WTC11 (cell line): Measurements from ENCODE around the gene SLC25A21. TPM values are rescaled to one million over a fixed set of nuclear protein-coding genes. Genes with fewer than 3 reads are reported as not detected.

ENCODE experiments used
- ATAC-seq: fragments of 200-7000 bp; cut with Tn5 transposase; 2 replicates; pipeline ENCODE4 v1.10.0; 2021; ENCODE audit warnings: mild to moderate bottlenecking, moderate library complexity
- CTCF ChIA-PET: fragments of 300-600 bp; sonication (Branson Sonifier 250); formaldehyde crosslinking; loops from one replicate; lab custom pipeline; 2021; ENCODE audit warnings: antibody characterized with exemption; lab: Charles Lee
- POLR2A ChIA-PET: fragments of 350-600 bp; sonication (Branson Sonifier 250); formaldehyde crosslinking; loops from one replicate; lab custom pipeline; 2021; ENCODE audit warnings: antibody characterized with exemption; lab: Charles Lee
- DNase-seq: peaks from one replicate; pipeline ENCODE4 v3.0.0; 2021; ENCODE audit warnings: low spot score
- H3K27ac Mint-ChIP-seq: 2 replicates; pipeline ENCODE4 v1.8.0; 2021; ENCODE audit warnings: mixed read lengths
- H3K27me3 Mint-ChIP-seq: 2 replicates; pipeline ENCODE4 v1.8.0; 2021; ENCODE audit warnings: low read depth, mild to moderate bottlenecking, moderate library complexity, mixed read lengths
- H3K36me3 Mint-ChIP-seq: 2 replicates; pipeline ENCODE4 v1.8.0; 2021; ENCODE audit warnings: mixed read lengths
- H3K4me1 Mint-ChIP-seq: 2 replicates; pipeline ENCODE4 v1.8.0; 2022; ENCODE audit warnings: mixed read lengths
- H3K4me3 Mint-ChIP-seq: 2 replicates; pipeline ENCODE4 v1.8.0; 2021; ENCODE audit warnings: mild to moderate bottlenecking, moderate library complexity, mixed read lengths
- H3K9me3 Mint-ChIP-seq: 2 replicates; pipeline ENCODE4 v1.8.0; 2021; ENCODE audit warnings: mixed read lengths
- EMX1 ChIP-seq: fragments of 250-450 bp; sonication (Bioruptor Pico); IDR thresholded peaks from 2 replicates; pipeline ENCODE4 v1.8.0; 2021; ENCODE audit warnings: mild to moderate bottlenecking
- FOXJ3 ChIP-seq: sonication (generic); formaldehyde crosslinking; IDR thresholded peaks from 2 replicates; pipeline ENCODE4 v1.9.0; 2021; ENCODE audit warnings: missing genetic modification reagents, mild to moderate bottlenecking, borderline replicate concordance
- GRHL2 ChIP-seq: fragments of 250-450 bp; sonication (Bioruptor Pico); IDR thresholded peaks from 2 replicates; pipeline ENCODE4 v1.8.0; 2022; ENCODE audit warnings: mild to moderate bottlenecking, moderate library complexity; ENCODE audit not compliant: insufficient replicate concordance, severe bottlenecking
- NFATC4 ChIP-seq: fragments of 250-450 bp; sonication (Bioruptor Pico); IDR thresholded peaks from 2 replicates; pipeline ENCODE4 v1.9.0; 2021; ENCODE audit warnings: mild to moderate bottlenecking
- NFE2L1 ChIP-seq: sonication (generic); formaldehyde crosslinking; IDR thresholded peaks from 2 replicates; pipeline ENCODE4 v1.8.1; 2023; ENCODE audit warnings: missing genetic modification reagents
- NR1H2 ChIP-seq: sonication (generic); formaldehyde crosslinking; IDR thresholded peaks from 2 replicates; pipeline ENCODE4 v1.9.0; 2021; ENCODE audit warnings: mild to moderate bottlenecking, moderate library complexity, missing genetic modification reagents
- NR3C1 ChIP-seq: sonication (generic); formaldehyde crosslinking; conservative IDR thresholded peaks from 2 replicates; pipeline ENCODE4 v1.8.1; 2023; ENCODE audit warnings: low read depth, mild to moderate bottlenecking, missing genetic modification reagents
- PRRX2 ChIP-seq: fragments of 250-450 bp; sonication (Bioruptor Pico); IDR thresholded peaks from 2 replicates; pipeline ENCODE4 v1.8.0; 2021; ENCODE audit warnings: mild to moderate bottlenecking
- SMAD3 ChIP-seq: sonication (generic); formaldehyde crosslinking; IDR thresholded peaks from 2 replicates; pipeline ENCODE4 v1.8.0; 2022; ENCODE audit warnings: missing genetic modification reagents, mild to moderate bottlenecking, borderline replicate concordance
- SMAD4 ChIP-seq: sonication (generic); formaldehyde crosslinking; IDR thresholded peaks from 2 replicates; pipeline ENCODE4 v1.8.0; 2022; ENCODE audit warnings: mild to moderate bottlenecking, missing genetic modification reagents
- SP1 ChIP-seq: sonication (generic); formaldehyde crosslinking; conservative IDR thresholded peaks from 2 replicates; pipeline ENCODE4 v1.8.1; 2022; ENCODE audit warnings: missing genetic modification reagents
- TEAD4 ChIP-seq: sonication (generic); formaldehyde crosslinking; IDR thresholded peaks from 2 replicates; pipeline ENCODE4 v1.8.0; 2022; ENCODE audit warnings: mild to moderate bottlenecking, missing genetic modification reagents
- ZNF232 ChIP-seq: sonication (generic); formaldehyde crosslinking; IDR thresholded peaks from 2 replicates; pipeline ENCODE4 v1.8.0; 2022; ENCODE audit warnings: mild to moderate bottlenecking, missing genetic modification reagents
- ZNF317 ChIP-seq: sonication (generic); formaldehyde crosslinking; IDR thresholded peaks from 2 replicates; pipeline ENCODE4 v1.8.1; 2023; ENCODE audit warnings: low read depth, mild to moderate bottlenecking, moderate library complexity, missing genetic modification reagents, borderline replicate concordance
- ZNF423 ChIP-seq: fragments of 250-450 bp; sonication (Bioruptor Pico); IDR thresholded peaks from 2 replicates; pipeline ENCODE4 v2.1.2; 2022; ENCODE audit warnings: mild to moderate bottlenecking, moderate library complexity
- total RNA-seq: library from RNA; stranded (reverse); gene quantifications from 3 replicates; pipeline ENCODE4 v1.2.3, GENCODE V29; 2021
- TF ChIP-seq, protein P1 (sequence below): sonication (generic); formaldehyde crosslinking; IDR thresholded peaks from 2 replicates; pipeline ENCODE4 v1.8.0; 2023; ENCODE audit warnings: missing genetic modification reagents, mild to moderate bottlenecking, borderline replicate concordance
- TF ChIP-seq, protein P2 (sequence below): fragments of 250-450 bp; sonication (Bioruptor Pico); IDR thresholded peaks from 2 replicates; pipeline ENCODE4 v1.9.0; 2021; ENCODE audit warnings: mild to moderate bottlenecking, borderline replicate concordance
- TF ChIP-seq, protein P3 (sequence below): sonication (generic); formaldehyde crosslinking; IDR thresholded peaks from 2 replicates; pipeline ENCODE4 v1.8.1; 2023; ENCODE audit warnings: mild to moderate bottlenecking, missing genetic modification reagents, moderate library complexity
- TF ChIP-seq, protein P4 (sequence below): sonication (generic); formaldehyde crosslinking; IDR thresholded peaks from 2 replicates; pipeline ENCODE4 v1.8.0; 2022; ENCODE audit warnings: mild to moderate bottlenecking, missing genetic modification reagents
- TF ChIP-seq, protein P5 (sequence below): sonication (generic); formaldehyde crosslinking; IDR thresholded peaks from 2 replicates; pipeline ENCODE4 v1.8.0; 2023; ENCODE audit warnings: missing genetic modification reagents
- TF ChIP-seq, protein P6 (sequence below): fragments of 250-450 bp; sonication (Bioruptor Pico); IDR thresholded peaks from 2 replicates; pipeline ENCODE4 v2.1.2; 2022; ENCODE audit warnings: mild to moderate bottlenecking, moderate library complexity

SLC25A21 gene
- total RNA-seq, 1 experiment from 2014 or later = 8.2 TPM

DNA sequence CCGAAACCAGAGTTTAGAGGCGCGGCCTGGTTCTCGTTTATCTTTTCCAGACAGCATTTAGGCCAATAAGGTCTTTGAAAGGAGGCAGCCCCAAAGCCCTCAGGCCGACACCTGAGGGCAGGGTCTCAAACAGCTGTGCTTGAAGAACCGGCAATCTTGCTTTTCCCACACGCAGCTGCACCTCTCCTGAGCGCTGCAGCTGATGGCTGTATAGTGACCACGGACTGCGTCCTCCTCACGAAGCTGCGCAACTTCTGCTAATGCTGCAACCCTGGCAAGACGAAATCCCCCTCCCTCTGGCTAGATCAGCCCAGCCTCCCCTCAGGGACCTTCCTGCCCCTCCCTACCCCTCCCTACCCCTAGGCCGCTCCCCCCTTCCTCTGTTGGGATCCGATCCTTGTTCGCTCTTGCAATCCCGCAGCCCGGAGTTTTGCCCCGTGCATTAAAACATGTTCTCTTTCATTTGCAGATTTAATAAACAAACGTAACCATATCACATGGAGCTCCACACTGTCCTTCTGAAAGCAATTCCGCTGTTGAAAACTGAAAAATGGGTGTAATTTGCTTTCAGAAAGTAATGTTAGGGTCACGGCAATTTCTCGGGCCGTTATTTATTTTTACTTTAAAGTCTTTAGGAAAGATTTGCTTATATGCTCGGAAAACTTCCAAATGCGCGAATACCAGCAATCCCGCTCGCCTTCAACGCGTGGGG is 515.6 kb downstream of the SLC25A21 start:
- DNase-seq = peak; percentile 45
- H3K27me3 Mint-ChIP-seq = peaks cover 100% of the 10 kb centered on the region
- peaks cover 53% of the 10 kb centered on the region for H3K4me1 Mint-ChIP-seq
- peak overlapping the region; percentile 55 for H3K4me3 Mint-ChIP-seq
- ATAC-seq = no peak
- H3K36me3 Mint-ChIP-seq = no peaks in the 10 kb centered on the region
- H3K9me3 Mint-ChIP-seq = no peaks in the 10 kb centered on the region
- ChIA-PET CTCF (interaction anchor here (0.9 to 6.4 kb wide), 29 partner anchors 9 to 934 kb away, joined by 3 to 44 read pairs (median 5); partner anchors contain the start of gene NKX2-8), POLR2A (no interaction called here)
- TF ChIP-seq SMAD4 (no peak), ZNF423 (CRISPR knock-in tag) (no peak), SP1 (CRISPR knock-in tag) (no peak)
- TF ChIP-seq, protein P1, sequence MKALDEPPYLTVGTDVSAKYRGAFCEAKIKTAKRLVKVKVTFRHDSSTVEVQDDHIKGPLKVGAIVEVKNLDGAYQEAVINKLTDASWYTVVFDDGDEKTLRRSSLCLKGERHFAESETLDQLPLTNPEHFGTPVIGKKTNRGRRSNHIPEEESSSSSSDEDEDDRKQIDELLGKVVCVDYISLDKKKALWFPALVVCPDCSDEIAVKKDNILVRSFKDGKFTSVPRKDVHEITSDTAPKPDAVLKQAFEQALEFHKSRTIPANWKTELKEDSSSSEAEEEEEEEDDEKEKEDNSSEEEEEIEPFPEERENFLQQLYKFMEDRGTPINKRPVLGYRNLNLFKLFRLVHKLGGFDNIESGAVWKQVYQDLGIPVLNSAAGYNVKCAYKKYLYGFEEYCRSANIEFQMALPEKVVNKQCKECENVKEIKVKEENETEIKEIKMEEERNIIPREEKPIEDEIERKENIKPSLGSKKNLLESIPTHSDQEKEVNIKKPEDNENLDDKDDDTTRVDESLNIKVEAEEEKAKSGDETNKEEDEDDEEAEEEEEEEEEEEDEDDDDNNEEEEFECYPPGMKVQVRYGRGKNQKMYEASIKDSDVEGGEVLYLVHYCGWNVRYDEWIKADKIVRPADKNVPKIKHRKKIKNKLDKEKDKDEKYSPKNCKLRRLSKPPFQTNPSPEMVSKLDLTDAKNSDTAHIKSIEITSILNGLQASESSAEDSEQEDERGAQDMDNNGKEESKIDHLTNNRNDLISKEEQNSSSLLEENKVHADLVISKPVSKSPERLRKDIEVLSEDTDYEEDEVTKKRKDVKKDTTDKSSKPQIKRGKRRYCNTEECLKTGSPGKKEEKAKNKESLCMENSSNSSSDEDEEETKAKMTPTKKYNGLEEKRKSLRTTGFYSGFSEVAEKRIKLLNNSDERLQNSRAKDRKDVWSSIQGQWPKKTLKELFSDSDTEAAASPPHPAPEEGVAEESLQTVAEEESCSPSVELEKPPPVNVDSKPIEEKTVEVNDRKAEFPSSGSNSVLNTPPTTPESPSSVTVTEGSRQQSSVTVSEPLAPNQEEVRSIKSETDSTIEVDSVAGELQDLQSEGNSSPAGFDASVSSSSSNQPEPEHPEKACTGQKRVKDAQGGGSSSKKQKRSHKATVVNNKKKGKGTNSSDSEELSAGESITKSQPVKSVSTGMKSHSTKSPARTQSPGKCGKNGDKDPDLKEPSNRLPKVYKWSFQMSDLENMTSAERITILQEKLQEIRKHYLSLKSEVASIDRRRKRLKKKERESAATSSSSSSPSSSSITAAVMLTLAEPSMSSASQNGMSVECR = no peak
- TF ChIP-seq, protein P2, sequence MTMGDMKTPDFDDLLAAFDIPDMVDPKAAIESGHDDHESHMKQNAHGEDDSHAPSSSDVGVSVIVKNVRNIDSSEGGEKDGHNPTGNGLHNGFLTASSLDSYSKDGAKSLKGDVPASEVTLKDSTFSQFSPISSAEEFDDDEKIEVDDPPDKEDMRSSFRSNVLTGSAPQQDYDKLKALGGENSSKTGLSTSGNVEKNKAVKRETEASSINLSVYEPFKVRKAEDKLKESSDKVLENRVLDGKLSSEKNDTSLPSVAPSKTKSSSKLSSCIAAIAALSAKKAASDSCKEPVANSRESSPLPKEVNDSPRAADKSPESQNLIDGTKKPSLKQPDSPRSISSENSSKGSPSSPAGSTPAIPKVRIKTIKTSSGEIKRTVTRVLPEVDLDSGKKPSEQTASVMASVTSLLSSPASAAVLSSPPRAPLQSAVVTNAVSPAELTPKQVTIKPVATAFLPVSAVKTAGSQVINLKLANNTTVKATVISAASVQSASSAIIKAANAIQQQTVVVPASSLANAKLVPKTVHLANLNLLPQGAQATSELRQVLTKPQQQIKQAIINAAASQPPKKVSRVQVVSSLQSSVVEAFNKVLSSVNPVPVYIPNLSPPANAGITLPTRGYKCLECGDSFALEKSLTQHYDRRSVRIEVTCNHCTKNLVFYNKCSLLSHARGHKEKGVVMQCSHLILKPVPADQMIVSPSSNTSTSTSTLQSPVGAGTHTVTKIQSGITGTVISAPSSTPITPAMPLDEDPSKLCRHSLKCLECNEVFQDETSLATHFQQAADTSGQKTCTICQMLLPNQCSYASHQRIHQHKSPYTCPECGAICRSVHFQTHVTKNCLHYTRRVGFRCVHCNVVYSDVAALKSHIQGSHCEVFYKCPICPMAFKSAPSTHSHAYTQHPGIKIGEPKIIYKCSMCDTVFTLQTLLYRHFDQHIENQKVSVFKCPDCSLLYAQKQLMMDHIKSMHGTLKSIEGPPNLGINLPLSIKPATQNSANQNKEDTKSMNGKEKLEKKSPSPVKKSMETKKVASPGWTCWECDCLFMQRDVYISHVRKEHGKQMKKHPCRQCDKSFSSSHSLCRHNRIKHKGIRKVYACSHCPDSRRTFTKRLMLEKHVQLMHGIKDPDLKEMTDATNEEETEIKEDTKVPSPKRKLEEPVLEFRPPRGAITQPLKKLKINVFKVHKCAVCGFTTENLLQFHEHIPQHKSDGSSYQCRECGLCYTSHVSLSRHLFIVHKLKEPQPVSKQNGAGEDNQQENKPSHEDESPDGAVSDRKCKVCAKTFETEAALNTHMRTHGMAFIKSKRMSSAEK (CRISPR knock-in tag) = no peak
- H3K27ac Mint-ChIP-seq = no peak overlapping the region

DNA sequence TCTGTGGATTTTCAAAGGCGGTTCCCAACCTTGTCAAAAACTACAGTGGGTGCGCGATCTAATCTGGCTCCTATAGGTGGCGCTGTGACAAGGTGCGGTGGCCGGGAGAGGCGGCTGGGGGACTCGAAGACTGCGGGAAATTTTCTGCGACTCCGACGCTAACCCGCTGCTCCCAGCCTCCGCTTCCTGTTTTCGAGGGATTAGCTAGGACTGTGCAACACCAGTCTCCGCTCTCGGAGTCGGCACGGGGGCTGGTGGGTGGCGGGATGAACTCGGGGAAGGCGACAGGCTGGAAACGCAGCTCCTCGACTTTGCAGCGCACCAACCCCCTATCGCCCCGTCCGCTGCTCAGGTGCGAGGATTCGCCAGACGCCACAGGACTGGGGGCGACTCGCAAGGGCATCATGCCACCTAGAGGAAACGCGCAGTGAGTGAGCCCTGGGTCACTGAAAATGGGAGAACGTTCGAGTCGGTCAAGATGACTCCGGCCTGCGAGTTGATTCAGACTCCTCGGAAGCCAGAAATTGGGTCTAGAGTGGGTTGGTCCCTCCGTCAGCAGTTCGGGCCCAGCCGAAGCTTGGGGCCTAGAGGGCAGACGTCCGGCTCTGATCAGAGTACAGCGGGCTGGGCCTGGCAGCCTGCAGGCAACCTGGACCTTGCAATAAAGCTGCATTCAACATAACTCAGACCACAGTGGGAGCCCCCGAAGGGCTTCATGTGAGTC is 516.3 kb downstream of the SLC25A21 start:
- H3K27me3 Mint-ChIP-seq = peaks cover 100% of the 10 kb centered on the region
- ChIA-PET CTCF (interaction anchor here (0.9 to 6.4 kb wide), 34 partner anchors 8 to 929 kb away, joined by 3 to 44 read pairs (median 4); partner anchors contain the start of gene NKX2-8), POLR2A (no interaction called here)
- H3K4me1 Mint-ChIP-seq = peaks cover 48% of the 10 kb centered on the region
- H3K9me3 Mint-ChIP-seq = no peaks in the 10 kb centered on the region
- no peaks in the 10 kb centered on the region for H3K36me3 Mint-ChIP-seq
- DNase-seq (peak; percentile 84), ATAC-seq (peak; percentile 43)
- no peak overlapping the region for H3K27ac Mint-ChIP-seq
- H3K4me3 Mint-ChIP-seq = peak overlapping the region; percentile 55
- TF ChIP-seq ZNF317 (CRISPR knock-in tag) (no peak), NR1H2 (CRISPR knock-in tag) (no peak), SMAD3 (no peak), FOXJ3 (CRISPR knock-in tag) (no peak), PRRX2 (CRISPR knock-in tag) (no peak), GRHL2 (CRISPR knock-in tag) (no peak), TEAD4 (CRISPR knock-in tag) (no peak), ZNF232 (CRISPR knock-in tag) (no peak), NFE2L1 (CRISPR knock-in tag) (0 out of 2 replicates have a peak, but pooled peaks have one; percentile 35), NFATC4 (CRISPR knock-in tag) (no peak), NR3C1 (CRISPR knock-in tag) (no peak), EMX1 (CRISPR knock-in tag) (no peak)
- TF ChIP-seq, protein P3, sequence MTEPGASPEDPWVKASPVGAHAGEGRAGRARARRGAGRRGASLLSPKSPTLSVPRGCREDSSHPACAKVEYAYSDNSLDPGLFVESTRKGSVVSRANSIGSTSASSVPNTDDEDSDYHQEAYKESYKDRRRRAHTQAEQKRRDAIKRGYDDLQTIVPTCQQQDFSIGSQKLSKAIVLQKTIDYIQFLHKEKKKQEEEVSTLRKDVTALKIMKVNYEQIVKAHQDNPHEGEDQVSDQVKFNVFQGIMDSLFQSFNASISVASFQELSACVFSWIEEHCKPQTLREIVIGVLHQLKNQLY (CRISPR knock-in tag) = no peak
- TF ChIP-seq, protein P4, sequence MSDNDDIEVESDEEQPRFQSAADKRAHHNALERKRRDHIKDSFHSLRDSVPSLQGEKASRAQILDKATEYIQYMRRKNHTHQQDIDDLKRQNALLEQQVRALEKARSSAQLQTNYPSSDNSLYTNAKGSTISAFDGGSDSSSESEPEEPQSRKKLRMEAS (CRISPR knock-in tag) = peak; percentile 60; the same call in 1 of the 2 replicates
- TF ChIP-seq, protein P5, sequence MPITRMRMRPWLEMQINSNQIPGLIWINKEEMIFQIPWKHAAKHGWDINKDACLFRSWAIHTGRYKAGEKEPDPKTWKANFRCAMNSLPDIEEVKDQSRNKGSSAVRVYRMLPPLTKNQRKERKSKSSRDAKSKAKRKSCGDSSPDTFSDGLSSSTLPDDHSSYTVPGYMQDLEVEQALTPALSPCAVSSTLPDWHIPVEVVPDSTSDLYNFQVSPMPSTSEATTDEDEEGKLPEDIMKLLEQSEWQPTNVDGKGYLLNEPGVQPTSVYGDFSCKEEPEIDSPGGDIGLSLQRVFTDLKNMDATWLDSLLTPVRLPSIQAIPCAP (CRISPR knock-in tag) = no peak
- TF ChIP-seq, protein P6, sequence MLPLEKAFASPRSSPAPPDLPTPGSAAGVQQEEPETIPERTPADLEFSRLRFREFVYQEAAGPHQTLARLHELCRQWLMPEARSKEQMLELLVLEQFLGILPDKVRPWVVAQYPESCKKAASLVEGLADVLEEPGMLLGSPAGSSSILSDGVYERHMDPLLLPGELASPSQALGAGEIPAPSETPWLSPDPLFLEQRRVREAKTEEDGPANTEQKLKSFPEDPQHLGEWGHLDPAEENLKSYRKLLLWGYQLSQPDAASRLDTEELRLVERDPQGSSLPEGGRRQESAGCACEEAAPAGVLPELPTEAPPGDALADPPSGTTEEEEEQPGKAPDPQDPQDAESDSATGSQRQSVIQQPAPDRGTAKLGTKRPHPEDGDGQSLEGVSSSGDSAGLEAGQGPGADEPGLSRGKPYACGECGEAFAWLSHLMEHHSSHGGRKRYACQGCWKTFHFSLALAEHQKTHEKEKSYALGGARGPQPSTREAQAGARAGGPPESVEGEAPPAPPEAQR (CRISPR knock-in tag) = no peak
